ENCODE measurements around the gene ZBTB40. TPM values are rescaled to one million over a fixed set of nuclear protein-coding genes. Genes with fewer than 3 reads are reported as not detected.

Gene ZBTB40
- total RNA-seq, 1 experiment from 2014 or later: 11.5 TPM

- Mint-ChIP-seq H3K36me3 (no peaks in the 10 kb centered on the region), H3K27ac (no peak overlapping the region), H3K27me3 (ENCODE audit: low read depth) (peaks cover 32% of the 10 kb centered on the region), H3K9me3 (no peaks in the 10 kb centered on the region), H3K4me3 (no peak overlapping the region), H3K4me1 (peaks cover 39% of the 10 kb centered on the region)
- ChIA-PET CTCF (interaction anchor here (0.6 to 3.0 kb wide), 5 partner anchors 55 to 374 kb away, joined by 3 to 13 read pairs (median 4); no protein-coding TSS in a partner anchor), POLR2A (no interaction called here)
- no peak for TF ChIP-seq FOXP4 (CRISPR knock-in tag; IDR thresholded peaks at IDR 0.05)
- TF ChIP-seq TCF7 (CRISPR knock-in tag; IDR thresholded peaks at IDR 0.05; ENCODE audit: low read depth): no peak
- no peak for TF ChIP-seq ZNF263 (CRISPR knock-in tag; IDR thresholded peaks at IDR 0.05; ENCODE audit: low read depth)
- TF ChIP-seq ATF2 (CRISPR knock-in tag; IDR thresholded peaks at IDR 0.05; ENCODE audit: borderline replicate concordance, low read depth): no peak
- no peak for TF ChIP-seq MYBL2 (CRISPR knock-in tag; IDR thresholded peaks at IDR 0.05)
- no peak for TF ChIP-seq JUN (CRISPR knock-in tag; IDR thresholded peaks at IDR 0.05)
- TF ChIP-seq RORB (CRISPR knock-in tag; IDR thresholded peaks at IDR 0.05): no peak
- TF ChIP-seq ZNF532 (CRISPR knock-in tag; IDR thresholded peaks at IDR 0.05; ENCODE audit: borderline replicate concordance): no peak
- TF ChIP-seq GABPB1 (CRISPR knock-in tag; IDR thresholded peaks at IDR 0.05): no peak
- TF ChIP-seq ATF1 (CRISPR knock-in tag; IDR thresholded peaks at IDR 0.05): no peak
- no peak for TF ChIP-seq MAX (CRISPR knock-in tag; IDR thresholded peaks at IDR 0.05)
- no peak for TF ChIP-seq IRF1 (CRISPR knock-in tag; IDR thresholded peaks at IDR 0.05)
- DNase-seq (ENCODE audit: low spot score) (no peak), ATAC-seq (no peak)
These were observed 105.8 kb downstream of the ZBTB40 start for GRCh38 chr1:22557341-22557950.

- peak; percentile 35 for ATAC-seq
- Mint-ChIP-seq H3K36me3 (no peaks in the 10 kb centered on the region), H3K4me1 (peaks cover 14% of the 10 kb centered on the region), H3K27me3 (ENCODE audit: low read depth) (peaks cover 43% of the 10 kb centered on the region), H3K4me3 (peak within 1 kb of the TSS; percentile 77), H3K27ac (no peak within 1 kb of the TSS), H3K9me3 (no peaks in the 10 kb centered on the region)
- POLR2A ChIA-PET: no interaction called here
- CTCF ChIA-PET: interaction anchor here (0.5 kb wide), 1 partner anchor 148 kb away, joined by 4 read pairs; no protein-coding TSS in a partner anchor
- TF ChIP-seq FOXP1 (CRISPR knock-in tag; IDR thresholded peaks at IDR 0.05; ENCODE audit: borderline replicate concordance) (peak; percentile 50; the same call in 1 of the 2 replicates), IRF2 (CRISPR knock-in tag; IDR thresholded peaks at IDR 0.05; ENCODE audit: borderline replicate concordance, low read depth) (no peak), FOXP4 (CRISPR knock-in tag; IDR thresholded peaks at IDR 0.05) (peak; percentile 39; the same call in 1 of the 2 replicates)
- peak; percentile 22 for DNase-seq (ENCODE audit: low spot score)
These were observed 111.2 kb downstream of the ZBTB40 start, which contains the start of gene EPHA8 for GRCh38 chr1:22562584-22563583. Gene EPHA8, plus strand, starts transcription at chr1:22563489. Its CDS starts 147 bp downstream, at chr1:22563636.
